Measurements from ENCODE around the gene PLXDC2. TPM values are rescaled to one million over a fixed set of nuclear protein-coding genes. Genes with fewer than 3 reads are reported as not detected.

PLXDC2 gene
- polyA plus RNA-seq, 1 of the 3 experiments (the other 2 are of a cell fraction) = 2.5 TPM

DNA sequence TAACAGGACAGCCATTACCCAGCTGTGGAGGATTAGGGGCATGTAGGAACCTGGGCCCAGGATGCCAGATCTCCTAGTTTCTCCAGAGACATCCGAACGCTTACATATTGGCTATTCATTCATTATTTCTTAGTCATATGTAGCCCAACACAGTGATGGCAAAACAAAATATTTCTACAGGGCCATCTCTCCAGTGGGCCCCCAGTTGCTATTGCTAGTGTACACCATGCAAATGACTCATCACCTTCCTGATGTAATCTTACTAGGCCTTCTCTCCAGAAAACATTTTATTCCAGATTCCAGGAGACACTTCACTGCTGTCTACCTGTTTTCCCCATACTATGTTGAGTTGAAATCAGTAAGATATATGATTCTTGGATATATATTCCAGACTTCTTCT is 201.7 kb downstream of the PLXDC2 start:
- CTCF ChIA-PET = no interaction called here
- H3K27me3 ChIP-seq (ENCODE audit: insufficient read depth) = no peaks in the 10 kb centered on the region
- H4K20me1 ChIP-seq (ENCODE audit: insufficient read depth) = no peaks in the 10 kb centered on the region
- no peaks in the 10 kb centered on the region for H3K9me3 ChIP-seq
- H3K27ac ChIP-seq (ENCODE audit: low read depth in 2 of 2, low read length in 1 of 2) = no peak overlapping the region
- H3K4me2 ChIP-seq = no peak overlapping the region
- no peak for DNase-seq
- WGBS (ENCODE audit: low lambda C conversion rate) = 82% methylated on average over 2 of the region's 2 CpGs
- TF ChIP-seq, protein P1, sequence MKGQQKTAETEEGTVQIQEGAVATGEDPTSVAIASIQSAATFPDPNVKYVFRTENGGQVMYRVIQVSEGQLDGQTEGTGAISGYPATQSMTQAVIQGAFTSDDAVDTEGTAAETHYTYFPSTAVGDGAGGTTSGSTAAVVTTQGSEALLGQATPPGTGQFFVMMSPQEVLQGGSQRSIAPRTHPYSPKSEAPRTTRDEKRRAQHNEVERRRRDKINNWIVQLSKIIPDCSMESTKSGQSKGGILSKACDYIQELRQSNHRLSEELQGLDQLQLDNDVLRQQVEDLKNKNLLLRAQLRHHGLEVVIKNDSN (IDR thresholded peaks at IDR 0.05; ENCODE audit: borderline replicate concordance, low read depth) = no peak
- TF ChIP-seq TAF1 (IDR thresholded peaks at IDR 0.05; ENCODE audit: borderline replicate concordance, low read depth, low read length) (no peak), JUND (IDR thresholded peaks at IDR 0.05) (no peak), SIN3A (IDR thresholded peaks at IDR 0.05; ENCODE audit: borderline replicate concordance, low read depth, low read length) (no peak), EP300 (IDR thresholded peaks at IDR 0.05; ENCODE audit: borderline replicate concordance in 1 of 2, low read depth in 1 of 2, low read length in 1 of 2) (no peak), FOSL2 (IDR thresholded peaks at IDR 0.05; ENCODE audit: borderline replicate concordance, low read depth) (no peak)
- TF ChIP-seq, protein P2, sequence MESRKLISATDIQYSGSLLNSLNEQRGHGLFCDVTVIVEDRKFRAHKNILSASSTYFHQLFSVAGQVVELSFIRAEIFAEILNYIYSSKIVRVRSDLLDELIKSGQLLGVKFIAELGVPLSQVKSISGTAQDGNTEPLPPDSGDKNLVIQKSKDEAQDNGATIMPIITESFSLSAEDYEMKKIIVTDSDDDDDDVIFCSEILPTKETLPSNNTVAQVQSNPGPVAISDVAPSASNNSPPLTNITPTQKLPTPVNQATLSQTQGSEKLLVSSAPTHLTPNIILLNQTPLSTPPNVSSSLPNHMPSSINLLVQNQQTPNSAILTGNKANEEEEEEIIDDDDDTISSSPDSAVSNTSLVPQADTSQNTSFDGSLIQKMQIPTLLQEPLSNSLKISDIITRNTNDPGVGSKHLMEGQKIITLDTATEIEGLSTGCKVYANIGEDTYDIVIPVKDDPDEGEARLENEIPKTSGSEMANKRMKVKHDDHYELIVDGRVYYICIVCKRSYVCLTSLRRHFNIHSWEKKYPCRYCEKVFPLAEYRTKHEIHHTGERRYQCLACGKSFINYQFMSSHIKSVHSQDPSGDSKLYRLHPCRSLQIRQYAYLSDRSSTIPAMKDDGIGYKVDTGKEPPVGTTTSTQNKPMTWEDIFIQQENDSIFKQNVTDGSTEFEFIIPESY (IDR thresholded peaks at IDR 0.05; ENCODE audit: borderline replicate concordance, low read depth) = no peak
- TF ChIP-seq, protein P3, sequence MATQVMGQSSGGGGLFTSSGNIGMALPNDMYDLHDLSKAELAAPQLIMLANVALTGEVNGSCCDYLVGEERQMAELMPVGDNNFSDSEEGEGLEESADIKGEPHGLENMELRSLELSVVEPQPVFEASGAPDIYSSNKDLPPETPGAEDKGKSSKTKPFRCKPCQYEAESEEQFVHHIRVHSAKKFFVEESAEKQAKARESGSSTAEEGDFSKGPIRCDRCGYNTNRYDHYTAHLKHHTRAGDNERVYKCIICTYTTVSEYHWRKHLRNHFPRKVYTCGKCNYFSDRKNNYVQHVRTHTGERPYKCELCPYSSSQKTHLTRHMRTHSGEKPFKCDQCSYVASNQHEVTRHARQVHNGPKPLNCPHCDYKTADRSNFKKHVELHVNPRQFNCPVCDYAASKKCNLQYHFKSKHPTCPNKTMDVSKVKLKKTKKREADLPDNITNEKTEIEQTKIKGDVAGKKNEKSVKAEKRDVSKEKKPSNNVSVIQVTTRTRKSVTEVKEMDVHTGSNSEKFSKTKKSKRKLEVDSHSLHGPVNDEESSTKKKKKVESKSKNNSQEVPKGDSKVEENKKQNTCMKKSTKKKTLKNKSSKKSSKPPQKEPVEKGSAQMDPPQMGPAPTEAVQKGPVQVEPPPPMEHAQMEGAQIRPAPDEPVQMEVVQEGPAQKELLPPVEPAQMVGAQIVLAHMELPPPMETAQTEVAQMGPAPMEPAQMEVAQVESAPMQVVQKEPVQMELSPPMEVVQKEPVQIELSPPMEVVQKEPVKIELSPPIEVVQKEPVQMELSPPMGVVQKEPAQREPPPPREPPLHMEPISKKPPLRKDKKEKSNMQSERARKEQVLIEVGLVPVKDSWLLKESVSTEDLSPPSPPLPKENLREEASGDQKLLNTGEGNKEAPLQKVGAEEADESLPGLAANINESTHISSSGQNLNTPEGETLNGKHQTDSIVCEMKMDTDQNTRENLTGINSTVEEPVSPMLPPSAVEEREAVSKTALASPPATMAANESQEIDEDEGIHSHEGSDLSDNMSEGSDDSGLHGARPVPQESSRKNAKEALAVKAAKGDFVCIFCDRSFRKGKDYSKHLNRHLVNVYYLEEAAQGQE (IDR thresholded peaks at IDR 0.05; ENCODE audit: low read depth, low read length) = no peak
- TF ChIP-seq, protein P4, sequence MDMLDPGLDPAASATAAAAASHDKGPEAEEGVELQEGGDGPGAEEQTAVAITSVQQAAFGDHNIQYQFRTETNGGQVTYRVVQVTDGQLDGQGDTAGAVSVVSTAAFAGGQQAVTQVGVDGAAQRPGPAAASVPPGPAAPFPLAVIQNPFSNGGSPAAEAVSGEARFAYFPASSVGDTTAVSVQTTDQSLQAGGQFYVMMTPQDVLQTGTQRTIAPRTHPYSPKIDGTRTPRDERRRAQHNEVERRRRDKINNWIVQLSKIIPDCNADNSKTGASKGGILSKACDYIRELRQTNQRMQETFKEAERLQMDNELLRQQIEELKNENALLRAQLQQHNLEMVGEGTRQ (IDR thresholded peaks at IDR 0.05; ENCODE audit: borderline replicate concordance, low read depth, low read length) = no peak
- no peaks in the 10 kb centered on the region; a peak in 1 of 4 replicates for H3K4me1 ChIP-seq (ENCODE audit: control insufficient read depth in 1 of 2, insufficient read depth in 2 of 2, low read depth in 1 of 2, low read length in 1 of 2)
- no peaks in the 10 kb centered on the region for H3F3A ChIP-seq (replicated peaks; ENCODE audit: insufficient read depth)
- no peak overlapping the region for H3K4me3 ChIP-seq (ENCODE audit: low read depth in 2 of 2, low read length in 1 of 2)
- H2AFZ ChIP-seq (ENCODE audit: low read depth) = no peak overlapping the region
- POLR2A ChIA-PET = no interaction called here
- H3K9me2 ChIP-seq = no peaks in the 10 kb centered on the region
- no peaks in the 10 kb centered on the region for H3K36me3 ChIP-seq (replicated peaks in 1 of 2; ENCODE audit: control insufficient read depth in 1 of 2, insufficient read depth in 2 of 2, low read length in 1 of 2)
- no peak overlapping the region for H3K9ac ChIP-seq
- no peaks in the 10 kb centered on the region for H3K79me2 ChIP-seq (ENCODE audit: insufficient read depth)

Data from SK-N-SH (cell line).